Measurements from ENCODE around the gene OR6B1.

DNA sequence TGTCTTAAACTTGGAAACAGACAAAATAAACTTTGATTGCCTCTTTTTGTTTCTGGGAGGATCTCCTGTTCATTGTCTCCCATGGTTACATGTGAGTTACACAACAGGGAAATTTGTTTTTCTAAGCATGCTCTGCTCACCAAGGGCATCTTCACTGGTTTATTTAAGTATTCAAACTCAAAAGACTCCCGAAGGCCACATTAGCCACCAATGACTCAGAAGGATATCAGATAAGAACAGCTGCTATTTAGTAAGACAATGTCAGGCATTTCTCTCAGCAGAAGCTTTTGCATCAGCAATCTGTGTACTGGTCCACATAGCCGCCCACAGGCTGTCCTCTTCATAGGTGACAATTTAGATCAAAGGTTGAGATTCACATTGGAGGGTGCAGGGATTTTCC lies 19.3 kb downstream of the OR6B1 start:
- TF ChIP-seq, protein P1, sequence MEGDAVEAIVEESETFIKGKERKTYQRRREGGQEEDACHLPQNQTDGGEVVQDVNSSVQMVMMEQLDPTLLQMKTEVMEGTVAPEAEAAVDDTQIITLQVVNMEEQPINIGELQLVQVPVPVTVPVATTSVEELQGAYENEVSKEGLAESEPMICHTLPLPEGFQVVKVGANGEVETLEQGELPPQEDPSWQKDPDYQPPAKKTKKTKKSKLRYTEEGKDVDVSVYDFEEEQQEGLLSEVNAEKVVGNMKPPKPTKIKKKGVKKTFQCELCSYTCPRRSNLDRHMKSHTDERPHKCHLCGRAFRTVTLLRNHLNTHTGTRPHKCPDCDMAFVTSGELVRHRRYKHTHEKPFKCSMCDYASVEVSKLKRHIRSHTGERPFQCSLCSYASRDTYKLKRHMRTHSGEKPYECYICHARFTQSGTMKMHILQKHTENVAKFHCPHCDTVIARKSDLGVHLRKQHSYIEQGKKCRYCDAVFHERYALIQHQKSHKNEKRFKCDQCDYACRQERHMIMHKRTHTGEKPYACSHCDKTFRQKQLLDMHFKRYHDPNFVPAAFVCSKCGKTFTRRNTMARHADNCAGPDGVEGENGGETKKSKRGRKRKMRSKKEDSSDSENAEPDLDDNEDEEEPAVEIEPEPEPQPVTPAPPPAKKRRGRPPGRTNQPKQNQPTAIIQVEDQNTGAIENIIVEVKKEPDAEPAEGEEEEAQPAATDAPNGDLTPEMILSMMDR (IDR thresholded peaks at IDR 0.05): no peak
- no peak for TF ChIP-seq ZFX (IDR thresholded peaks at IDR 0.05; ENCODE audit: borderline replicate concordance)

Measured in 22Rv1 (cell line).